K562 (cell line): ENCODE data around the gene DGKB. TPM values are rescaled to one million over a fixed set of nuclear protein-coding genes. Genes with fewer than 3 reads are reported as not detected.

ENCODE experiments used
- ATAC-seq: fragments of 200-7000 bp; cut with Tn5 transposase; 3 replicates; pipeline ENCODE4 v1.9.1; 2020; ENCODE audit warnings: moderate library complexity
- BruUV-seq: library from RNA; stranded (reverse); fragments of 400-500 nt; replicated peaks from 2 replicates; lab custom pipeline; 2021; lab: Mats Ljungman, UMichigan
- CTCF ChIA-PET: fragments of 300-600 bp; formaldehyde crosslinking; extraction: SDS; loops from one replicate; lab custom pipeline; 2021; ENCODE audit warnings: low intra/inter-chr PET ratio; lab: Yijun Ruan, JAX
- POLR2A ChIA-PET: fragments of 300-600, 350-650 bp; sonication (Branson Sonifier 250); formaldehyde crosslinking; extraction: SDS; loops from one replicate; lab custom pipeline; 2021; ENCODE audit warnings: antibody characterized with exemption, inconsistent platforms; lab: Yijun Ruan, JAX
- DNase-seq, 4 experiments: peaks; one replicate each; pipeline versions ENCODE4 v3.0.0 to v3.0.0-alpha.2; 2011 to 2018; ENCODE audit warnings: low spot score in 3 of 4, mixed read lengths in 3 of 4; ENCODE audit errors: extremely low read depth in 1 of 4
- FAIRE-seq: peaks from 2 replicates; lab custom pipeline; 2011; peaks lifted over from hg19 to GRCh38; lab: Jason Lieb, UNC
- H2AFZ ChIP-seq: 2 replicates; pipeline ENCODE4 v1.6.0; 2011; ENCODE audit warnings: low read depth, low read length, control low read depth, inconsistent platforms
- H3K27ac ChIP-seq: fragments of 200-600 bp; 3 replicates; pipeline ENCODE4 v1.8.0; 2011; ENCODE audit warnings: low read depth, mild to moderate bottlenecking, control low read depth, inconsistent platforms, low read length, moderate library complexity, mixed read lengths; ENCODE audit errors: extremely low read depth
- H3K27me3 ChIP-seq, 2 experiments: fragments of 300-600 bp in 1 of 2; 2 replicates in 1 of 2; 3 replicates in 1 of 2; pipeline versions ENCODE4 v1.6.0 to v1.8.0; 2011; ENCODE audit warnings: inconsistent platforms in 2 of 2, low read length in 2 of 2, mild to moderate bottlenecking in 1 of 2, mixed read lengths in 1 of 2, moderate library complexity in 1 of 2; ENCODE audit not compliant: control insufficient read depth in 2 of 2, insufficient read depth in 2 of 2
- H3K36me3 ChIP-seq: fragments of 300-600 bp; 3 replicates; pipeline ENCODE4 v1.8.0; 2011; ENCODE audit warnings: mild to moderate bottlenecking, low read length, inconsistent platforms; ENCODE audit not compliant: control insufficient read depth, insufficient read depth
- H3K4me1 ChIP-seq, 2 experiments: fragments of 200-600 bp in 1 of 2; replicated peaks in 1 of 2; 2 replicates in 1 of 2; 3 replicates in 1 of 2; pipeline versions ENCODE4 v1.5.1 to v1.8.0; 2011; ENCODE audit warnings: inconsistent platforms in 2 of 2, low read length in 2 of 2, mild to moderate bottlenecking in 1 of 2, mixed read lengths in 1 of 2, moderate library complexity in 1 of 2; ENCODE audit not compliant: control insufficient read depth in 2 of 2, insufficient read depth in 2 of 2
- H3K4me2 ChIP-seq: 2 replicates; pipeline ENCODE4 v1.6.1; 2011; ENCODE audit warnings: low read length, control low read depth, inconsistent platforms, mixed read lengths; ENCODE audit not compliant: insufficient read depth
- H3K4me3 ChIP-seq: fragments of 200-600 bp; sonication (generic), shearing (Covaris generic); 2 replicates; pipeline ENCODE4 v1.5.1; 2016; ENCODE audit warnings: control low read depth, inconsistent platforms
- H3K79me2 ChIP-seq: fragments of 200-600 bp; 3 replicates; pipeline ENCODE4 v1.8.0; 2011; ENCODE audit warnings: low read length, inconsistent platforms; ENCODE audit not compliant: control insufficient read depth, insufficient read depth
- H3K9ac ChIP-seq, 2 experiments: 2 replicates each; pipeline versions ENCODE4 v1.6.0 to v1.6.1; 2011; ENCODE audit warnings: low read depth in 2 of 2, low read length in 2 of 2, control low read depth in 1 of 2, inconsistent platforms in 1 of 2, mild to moderate bottlenecking in 1 of 2, mixed read lengths in 1 of 2; ENCODE audit not compliant: insufficient read depth in 1 of 2
- H3K9me1 ChIP-seq: one replicate; pipeline ENCODE4 v1.6.0; 2011; ENCODE audit warnings: inconsistent platforms, mild to moderate bottlenecking, low read length, moderate library complexity; ENCODE audit not compliant: control insufficient read depth, insufficient read depth
- H3K9me3 ChIP-seq: replicated peaks from 2 replicates; pipeline ENCODE4 v1.5.1; 2011; ENCODE audit warnings: low read depth, low read length, inconsistent platforms; ENCODE audit not compliant: control insufficient read depth, insufficient read depth
- H4K20me1 ChIP-seq: replicated peaks from 2 replicates; pipeline ENCODE4 v1.6.1; 2011; ENCODE audit warnings: low read length, inconsistent platforms, mixed read lengths; ENCODE audit not compliant: control insufficient read depth, insufficient read depth
- ARID2 ChIP-seq: fragments of 450-650 bp; IDR thresholded peaks from 2 replicates; pipeline ENCODE4 v1.6.1; 2017; ENCODE audit warnings: antibody characterized with exemption, mild to moderate bottlenecking
- CBFB ChIP-seq: sonication (generic); formaldehyde crosslinking; IDR thresholded peaks from 2 replicates; pipeline ENCODE4 v1.4.0; 2020; ENCODE audit warnings: mild to moderate bottlenecking, missing genetic modification reagents
- CHD2 ChIP-seq: IDR thresholded peaks from 2 replicates; pipeline ENCODE4 v1.6.1; 2011; ENCODE audit warnings: low read depth, low read length
- E2F5 ChIP-seq: sonication (generic); formaldehyde crosslinking; IDR thresholded peaks from 2 replicates; pipeline ENCODE4 v1.8.0; 2022; ENCODE audit warnings: mild to moderate bottlenecking, missing genetic modification reagents
- NUFIP1 ChIP-seq: fragments of 450-650 bp; IDR thresholded peaks from 2 replicates; pipeline ENCODE4 v1.6.1; 2018; ENCODE audit not compliant: partially characterized antibody
- PHTF2 ChIP-seq: fragments of 250-450 bp; sonication (Bioruptor Pico); IDR thresholded peaks from 2 replicates; pipeline ENCODE4 v1.5.0; 2021; ENCODE audit warnings: mild to moderate bottlenecking
- RAD21 ChIP-seq, 2 experiments: fragments of 250-450 bp in 1 of 2; fragments of 450-650 bp in 1 of 2; sonication (Bioruptor Pico) in 1 of 2; formaldehyde crosslinking in 1 of 2; IDR thresholded peaks in 1 of 2; conservative IDR thresholded peaks in 1 of 2; 2 replicates each; pipeline versions ENCODE4 v1.4.0 to v1.8.0; 2020 to 2022; ENCODE audit warnings: mild to moderate bottlenecking in 2 of 2, moderate library complexity in 1 of 2
- SETDB1 ChIP-seq: IDR thresholded peaks from one replicate; pipeline ENCODE4 v1.6.1; 2012; ENCODE audit warnings: low read length, control low read depth, inconsistent platforms
- SIX5 ChIP-seq, 2 experiments: IDR thresholded peaks; 2 replicates each; pipeline ENCODE4 v1.6.1; 2011; ENCODE audit warnings: low read length in 2 of 2, borderline replicate concordance in 1 of 2, low read depth in 1 of 2, mild to moderate bottlenecking in 1 of 2, moderate library complexity in 1 of 2; ENCODE audit not compliant: insufficient read depth in 1 of 2
- TFAM ChIP-seq: fragments of 250-450 bp; sonication (Bioruptor Pico); conservative IDR thresholded peaks from 2 replicates; pipeline ENCODE4 v1.5.0; 2021; ENCODE audit warnings: mild to moderate bottlenecking, moderate library complexity
- ZNF512 ChIP-seq: IDR thresholded peaks from 2 replicates; pipeline ENCODE4 v1.6.1; 2016; ENCODE audit warnings: missing genetic modification characterization, missing compliant biosample characterization
- whole genome bisulfite sequencing: fragments of 100-300 bp; shearing (Covaris generic); methylation state at CpG from one replicate; pipeline ENCODE4 v1.1.6; 2016; ENCODE audit warnings: low coverage, mixed read lengths; ENCODE audit not compliant: insufficient coverage; ENCODE audit errors: missing lambda C conversion rate; 5-methylcytosine and 5-hydroxymethylcytosine counted together
- in situ Hi-C: fragments of 300-500 bp; cut with MboI; formaldehyde crosslinking; loops from 4 replicates; pipeline ENCODE4 v1.15.0; 2018; ENCODE audit warnings: inconsistent platforms, mixed read lengths
- intact Hi-C: fragments of 100-400 bp; cut with micrococcal nuclease; formaldehyde crosslinking; loops from 2 replicates; pipeline ENCODE4 v1.14.2; 2022
- polyA plus RNA-seq, 8 experiments: library from polyadenylated mRNA; depleted of rRNA in 4 of 8; stranded (reverse) in 5 of 8; unstranded in 3 of 8; fragments of >200 nt; fragmentation: Nextera tagmentation in 2 of 8; fragmentation: Illumina TruSeq in 1 of 8; extraction: Ambion mirVana in 2 of 8; extraction: Trizol in 1 of 8; gene quantifications; 2 replicates each; pipeline versions ENCODE4 v1.2.1 to v1.2.3, GENCODE V29; 2011 to 2014; ENCODE audit warnings: inconsistent platforms in 1 of 8, missing spikeins in 1 of 8
- total RNA-seq, 7 experiments: library from RNA; depleted of rRNA in 6 of 7; stranded (reverse); fragments of >200 nt in 6 of 7; fragmentation: Illumina TruSeq in 2 of 7; extraction: Trizol in 2 of 7; gene quantifications; 2 replicates each; pipeline versions ENCODE4 v1.2.1 to v1.2.3, GENCODE V29; 2011 to 2021; ENCODE audit warnings: low replicate concordance in 1 of 7

DGKB gene
- total and polyA plus RNA-seq, 9 of the 15 experiments (the other 6 are each of a cell fraction or from before 2014, with no cell fraction given), result 0.01 TPM; not detected in 8

- no TSS peak for BruUV-seq
- H3K4me1 ChIP-seq, result no peaks in the 10 kb centered on the region
- H3K27me3 ChIP-seq, result no peaks in the 10 kb centered on the region
- in situ Hi-C loops, result no loop called here
- H2AFZ ChIP-seq, result no peak overlapping the region
- no peak overlapping the region for H3K4me3 ChIP-seq
- intact Hi-C loops, result no loop called here
- ChIA-PET POLR2A (no interaction called here), CTCF (no interaction called here)
- TF ChIP-seq SIX5 (IDR thresholded peaks at IDR 0.05; ENCODE audit: borderline replicate concordance in 1 of 2, insufficient read depth in 1 of 2, low read depth in 1 of 2, low read length in 2 of 2), result no peak
- DNase-seq (no peak), FAIRE-seq (no peak), ATAC-seq (no peak)
- H3K79me2 ChIP-seq, result no peaks in the 10 kb centered on the region
- H3K27ac ChIP-seq, result no peak overlapping the region
- no peaks in the 10 kb centered on the region; the same call in 1 of the 2 replicates for H3K9me3 ChIP-seq
- 0% methylated on average over 2 of the region's 2 CpGs for WGBS
- H3K4me2 ChIP-seq, result no peak overlapping the region
- H3K36me3 ChIP-seq, result no peaks in the 10 kb centered on the region
- no peaks in the 10 kb centered on the region for H3K9me1 ChIP-seq
- H4K20me1 ChIP-seq, result no peaks in the 10 kb centered on the region
- no peak overlapping the region for H3K9ac ChIP-seq
Observed at GRCh38 chr7:14293434-14293833, 609.1 kb downstream of the DGKB start.

DNA sequence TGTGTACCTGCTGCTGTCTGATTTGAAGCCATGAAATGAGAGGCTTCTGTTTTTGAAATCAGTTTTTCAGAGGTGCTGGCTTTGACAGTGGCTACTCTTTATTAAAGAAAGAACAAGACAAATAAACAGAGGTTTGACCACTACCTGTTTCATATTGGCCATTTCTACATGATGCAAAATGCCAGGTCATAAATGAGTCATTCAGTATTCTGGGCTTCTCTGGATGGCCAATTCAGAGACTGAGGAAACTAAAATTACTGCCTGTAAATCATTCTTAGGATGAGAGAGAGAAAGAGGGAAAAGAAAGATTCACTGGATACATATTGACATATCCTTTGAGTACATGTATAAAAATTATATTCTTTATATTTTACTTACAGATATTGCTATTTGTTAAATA lies 609.8 kb downstream of the DGKB start:
- in situ Hi-C loops (no loop called here), intact Hi-C loops (no loop called here)
- Histone ChIP-seq H4K20me1 (no peaks in the 10 kb centered on the region), H2AFZ (no peak overlapping the region), H3K79me2 (no peaks in the 10 kb centered on the region), H3K27ac (no peak overlapping the region), H3K9me3 (no peaks in the 10 kb centered on the region; the same call in 1 of the 2 replicates), H3K4me3 (no peak overlapping the region), H3K27me3 (no peaks in the 10 kb centered on the region), H3K9ac (no peak overlapping the region), H3K9me1 (no peaks in the 10 kb centered on the region), H3K4me2 (no peak overlapping the region), H3K4me1 (no peaks in the 10 kb centered on the region), H3K36me3 (no peaks in the 10 kb centered on the region)
- BruUV-seq, result no TSS peak
- DNase-seq, result no peak
- FAIRE-seq, result no peak
- POLR2A ChIA-PET, result no interaction called here
- CTCF ChIA-PET, result no interaction called here
- TF ChIP-seq ZNF512 (tag), result no peak
- TF ChIP-seq CBFB, result no peak
- no peak for TF ChIP-seq CHD2
- no peak for TF ChIP-seq TFAM (CRISPR knock-in tag)
- TF ChIP-seq E2F5 (CRISPR knock-in tag), result no peak
- TF ChIP-seq SETDB1, result no peak
- TF ChIP-seq PHTF2 (CRISPR knock-in tag), result no peak
- no peak for TF ChIP-seq ARID2
- TF ChIP-seq RAD21 (CRISPR knock-in tag; conservative IDR thresholded peaks at IDR 0.05 in 1 of 2, IDR thresholded peaks at IDR 0.05 in 1 of 2), result no peak
- no peak for TF ChIP-seq NUFIP1
- ATAC-seq, result no peak
